GM18520 (cell line): Measurements from ENCODE around the gene CORIN.

Experiments used
- ATAC-seq: cut with Tn5 transposase; IDR thresholded peaks from one replicate; pipeline ENCODE4 v1.9.1; 2021; ENCODE audit not compliant: unreplicated experiment

Gene CORIN

DNA sequence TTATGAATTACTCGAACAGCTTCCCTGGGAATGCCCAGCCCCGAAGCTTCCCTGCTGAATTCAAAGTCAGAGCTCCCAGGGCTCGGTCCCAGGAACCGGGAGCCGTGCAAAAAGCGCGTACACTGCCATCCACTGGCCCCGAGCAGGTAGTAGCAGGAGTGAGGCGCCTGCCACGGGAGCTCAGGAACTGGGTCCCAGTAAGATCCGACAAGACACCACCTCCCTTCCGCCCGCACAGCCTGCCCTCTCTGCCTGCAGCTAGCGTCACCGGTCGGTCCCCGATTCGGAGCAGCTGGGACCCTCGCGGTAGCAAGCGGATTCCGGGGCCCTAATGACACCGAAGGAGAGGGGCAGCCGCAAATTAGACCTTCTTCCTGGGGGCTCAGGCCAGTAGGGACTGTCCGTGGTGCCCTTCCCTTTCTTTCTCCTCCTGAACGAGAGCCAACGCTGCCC, 1.2 kb downstream of the CORIN start:
- peak; percentile 43 for ATAC-seq

DNA sequence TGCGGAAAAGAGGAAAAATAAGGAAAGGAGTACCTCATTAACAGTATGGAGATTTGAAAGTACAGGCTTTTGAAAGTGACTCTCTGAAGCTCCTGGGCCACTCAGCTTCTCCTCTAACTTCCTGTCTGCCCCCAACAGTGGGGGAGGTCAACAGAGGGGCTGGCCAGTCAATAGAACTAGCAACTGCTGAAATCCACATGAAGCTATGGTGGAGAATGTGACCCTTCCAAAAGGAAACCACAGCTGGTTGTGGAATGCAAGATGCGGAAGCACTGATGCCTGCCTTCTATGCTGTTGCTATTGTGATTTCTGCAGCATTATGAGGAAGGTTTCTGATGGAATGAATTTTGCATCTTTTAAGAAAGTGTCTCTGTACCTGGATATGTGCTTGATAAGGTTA, 2.4 kb downstream of the CORIN start:
- no peak for ATAC-seq

DNA sequence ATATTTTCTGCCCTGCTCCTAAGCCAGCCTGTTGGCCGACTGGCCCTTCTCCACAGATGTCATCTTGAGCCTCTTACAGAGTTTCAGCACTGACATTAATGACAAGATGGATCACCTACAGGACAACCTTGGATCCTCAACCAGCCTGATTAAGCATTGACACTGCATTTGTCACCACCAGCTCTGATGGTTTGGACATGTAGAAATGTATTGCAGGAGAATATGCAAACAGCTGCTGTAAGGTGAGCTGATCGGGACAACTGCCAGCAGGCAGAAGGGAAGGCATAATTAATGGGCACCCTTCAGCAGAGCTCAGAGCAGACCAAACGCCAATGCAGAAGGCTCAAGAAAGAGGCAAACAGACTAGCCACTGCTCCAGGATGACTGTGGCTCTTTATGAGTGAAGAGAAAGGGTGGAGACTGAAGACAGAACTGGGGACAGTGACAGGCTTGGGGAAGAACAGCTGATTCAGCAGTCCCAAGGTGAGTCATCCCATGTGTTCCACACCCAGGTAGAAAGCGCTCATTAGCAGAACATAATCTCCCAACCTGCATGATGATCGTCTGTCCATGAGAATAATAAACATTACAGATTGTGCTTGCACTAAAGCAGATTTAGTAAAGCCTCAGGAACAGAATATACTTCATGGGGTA, 6.7 kb downstream of the CORIN start:
- ATAC-seq: no peak

DNA sequence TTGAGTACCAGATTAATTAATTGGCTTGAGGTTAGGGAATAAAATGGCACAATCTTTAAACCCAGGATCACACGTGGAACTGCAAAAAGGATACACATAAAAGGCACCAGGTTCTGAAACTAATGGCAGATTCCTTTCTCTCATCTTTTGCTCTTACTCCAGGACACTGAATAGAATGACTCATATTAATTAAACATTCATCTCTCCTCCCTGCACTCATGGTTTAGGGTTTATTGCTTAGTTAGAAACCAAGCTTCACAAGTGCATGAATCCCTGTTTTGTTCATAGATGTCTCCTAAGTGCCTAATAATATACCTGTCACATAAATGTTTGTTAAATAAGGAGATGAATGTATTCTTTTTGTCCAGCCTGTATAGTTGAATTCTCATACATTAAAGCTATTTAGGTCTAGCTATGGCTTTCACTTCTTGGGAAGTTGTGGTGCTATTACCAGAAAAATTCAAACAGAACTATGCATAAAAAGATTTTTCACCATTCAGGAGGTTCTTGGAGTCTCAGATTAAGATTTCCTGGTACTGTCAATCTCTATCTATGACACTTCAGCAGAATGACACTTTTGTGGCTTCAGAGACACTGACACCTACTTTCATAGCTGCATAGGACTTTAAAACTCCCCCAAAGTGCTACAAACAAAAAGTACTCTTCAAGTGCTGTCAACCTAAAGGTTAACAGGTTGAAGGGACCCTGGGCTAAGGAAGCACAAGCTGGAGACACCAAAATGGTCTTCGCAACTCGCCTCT, 7.4 kb downstream of the CORIN start:
- ATAC-seq: no peak

DNA sequence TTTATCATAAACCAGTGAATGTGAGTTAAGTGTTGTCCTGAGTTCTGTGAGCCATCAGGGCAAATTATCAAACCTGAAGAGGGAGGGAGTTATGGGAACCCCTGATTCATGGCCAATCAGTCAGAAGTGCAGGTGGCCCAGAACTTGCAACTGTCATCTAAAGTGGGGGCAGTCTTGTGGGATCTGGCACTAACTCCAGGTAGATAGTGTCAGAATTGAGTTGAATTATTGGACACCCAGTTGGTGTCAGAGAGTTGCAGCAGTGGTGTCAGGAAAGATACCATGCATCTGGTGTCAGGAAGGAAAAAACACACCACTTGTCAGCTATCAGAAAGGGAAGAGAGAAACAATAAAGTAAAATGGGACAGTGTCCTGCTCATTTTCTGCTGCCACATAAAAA, 8.4 kb downstream of the CORIN start:
- no peak for ATAC-seq

DNA sequence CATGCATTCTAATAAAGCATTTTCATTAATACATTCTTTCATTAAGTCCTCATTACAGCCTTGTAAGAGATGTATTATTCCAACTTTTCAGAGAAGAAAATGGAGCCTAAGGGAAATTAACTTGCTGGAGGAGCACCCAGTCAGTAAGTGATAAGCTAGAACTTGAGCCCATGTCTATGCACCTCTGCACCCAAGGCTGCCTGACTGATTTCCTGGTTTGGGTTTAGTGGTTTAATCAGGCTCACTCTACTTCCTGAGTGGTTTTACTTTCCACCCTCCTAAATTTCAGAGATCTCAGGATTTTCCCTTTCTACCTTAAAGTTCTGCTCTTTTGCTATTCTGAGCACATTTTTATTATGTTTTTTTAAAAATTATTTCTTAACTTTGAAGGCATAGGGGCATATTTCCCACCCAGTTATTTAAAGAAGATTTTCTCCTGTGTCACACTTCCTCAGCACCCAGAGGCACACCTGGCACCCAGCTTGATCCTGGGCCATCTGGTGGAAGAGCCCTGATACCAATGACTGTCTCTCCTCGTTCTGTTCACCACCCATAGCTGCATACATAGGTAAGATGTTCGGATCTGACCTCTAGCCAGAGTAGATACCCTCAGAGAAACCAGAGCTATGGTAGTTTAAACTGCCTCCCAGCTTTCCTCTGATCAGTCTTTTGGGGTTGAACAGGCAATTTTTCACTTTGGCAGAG, 10.4 kb downstream of the CORIN start:
- ATAC-seq: no peak

DNA sequence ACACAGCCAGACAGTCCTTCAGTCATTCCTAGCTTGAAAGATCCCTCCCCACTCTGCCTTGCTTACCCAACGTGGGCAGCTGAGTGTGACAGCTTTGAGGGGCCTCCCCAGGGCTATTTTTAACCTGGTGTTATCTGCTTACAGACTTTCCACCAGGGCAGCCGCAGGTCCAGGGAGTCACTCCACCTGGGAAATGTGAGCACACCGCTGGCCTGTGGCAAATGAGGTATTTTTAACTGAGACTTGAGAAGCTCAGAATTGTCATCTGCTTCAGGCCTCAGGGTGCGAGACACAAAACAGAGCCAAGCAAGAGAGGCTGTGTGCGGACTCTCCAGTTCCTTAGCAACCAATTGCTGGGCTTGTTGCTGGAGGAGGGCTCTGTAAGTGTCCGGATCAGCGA, 13.0 kb downstream of the CORIN start:
- no peak for ATAC-seq

DNA sequence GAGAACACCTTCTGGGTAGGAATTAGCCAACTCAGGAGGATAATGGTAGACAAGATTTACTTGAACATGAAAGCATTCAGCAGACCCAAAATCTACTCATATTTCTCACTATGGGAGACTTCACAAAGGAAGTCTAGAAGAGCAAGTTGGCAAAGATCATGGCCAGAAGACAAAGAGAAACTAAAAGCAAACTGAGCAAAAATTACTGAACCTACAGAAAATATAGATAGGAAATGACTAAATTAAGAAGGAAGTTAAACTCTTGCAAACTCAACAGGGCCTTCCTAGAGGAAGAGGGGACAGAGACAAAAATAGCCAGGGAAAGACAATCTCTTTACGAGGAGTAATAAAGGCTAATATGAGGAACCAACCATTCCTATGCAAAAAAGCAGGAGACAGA, 18.7 kb downstream of the CORIN start:
- ATAC-seq: no peak

DNA sequence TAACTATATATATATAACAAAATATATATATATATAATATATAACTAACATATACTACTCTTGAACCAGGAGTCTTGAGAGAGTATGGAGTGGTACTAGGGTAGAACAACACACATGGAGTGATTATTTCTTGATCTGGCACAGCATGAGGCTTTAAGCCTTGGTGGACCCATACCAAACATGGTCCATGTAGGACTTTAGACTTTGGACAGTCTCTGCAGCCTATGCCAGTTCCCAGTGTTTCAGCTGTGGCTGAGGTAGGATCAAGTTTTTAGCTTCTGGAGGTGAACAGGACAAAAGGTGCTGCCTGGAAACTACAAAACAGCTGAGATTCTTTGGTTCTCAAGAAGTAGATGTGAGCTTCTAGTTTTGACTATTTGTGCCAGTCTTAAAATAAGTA, 20.6 kb downstream of the CORIN start:
- ATAC-seq: no peak

DNA sequence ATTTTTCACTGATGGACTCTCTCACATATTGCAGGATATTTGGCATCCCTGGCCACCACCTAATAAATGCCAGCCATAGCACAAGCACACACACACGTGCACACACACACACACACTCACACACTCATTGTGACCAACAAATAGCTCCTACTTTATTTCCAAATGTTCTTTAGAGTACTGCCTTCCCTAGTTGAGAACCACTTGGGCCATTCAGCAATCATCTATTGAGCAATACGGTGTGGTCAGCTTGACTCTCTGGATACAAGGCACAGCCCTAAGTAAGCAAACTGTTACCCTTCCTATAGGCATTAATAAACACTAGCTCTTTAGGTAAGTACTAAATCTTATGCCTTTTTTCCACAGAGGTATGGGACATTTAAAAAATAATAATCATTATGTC, 21.1 kb downstream of the CORIN start:
- ATAC-seq: no peak

DNA sequence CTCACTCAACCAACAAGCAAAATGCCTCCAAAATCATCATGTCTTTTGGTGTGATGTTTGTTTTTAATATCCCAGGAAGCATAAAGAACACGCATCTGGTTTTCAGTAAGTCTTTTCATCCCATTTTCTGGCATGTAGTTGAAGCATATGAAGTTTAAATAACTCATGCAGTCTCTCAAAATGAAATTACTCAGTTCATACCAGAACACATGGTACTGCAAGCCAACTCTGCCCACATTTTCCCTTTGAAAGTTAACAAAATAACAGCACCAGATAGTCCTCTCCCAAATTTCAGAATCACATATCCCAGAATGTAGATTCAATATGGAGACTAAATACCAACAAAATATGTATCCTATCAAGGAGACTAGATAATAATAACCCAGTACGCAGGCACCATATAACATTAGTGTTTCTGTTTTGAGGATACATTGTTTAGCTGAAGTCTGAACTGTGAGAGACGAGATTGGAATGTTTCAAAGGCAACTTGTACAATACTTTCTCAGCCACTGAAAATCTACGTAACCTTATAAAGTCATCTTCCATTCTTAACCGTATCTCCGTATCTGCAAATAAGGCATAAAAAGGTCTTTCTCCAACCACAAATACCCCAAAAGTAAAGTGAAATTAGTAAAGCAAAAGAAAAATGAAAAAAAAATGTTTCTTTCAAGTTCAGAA, 23.1 kb downstream of the CORIN start:
- ATAC-seq: no peak

DNA sequence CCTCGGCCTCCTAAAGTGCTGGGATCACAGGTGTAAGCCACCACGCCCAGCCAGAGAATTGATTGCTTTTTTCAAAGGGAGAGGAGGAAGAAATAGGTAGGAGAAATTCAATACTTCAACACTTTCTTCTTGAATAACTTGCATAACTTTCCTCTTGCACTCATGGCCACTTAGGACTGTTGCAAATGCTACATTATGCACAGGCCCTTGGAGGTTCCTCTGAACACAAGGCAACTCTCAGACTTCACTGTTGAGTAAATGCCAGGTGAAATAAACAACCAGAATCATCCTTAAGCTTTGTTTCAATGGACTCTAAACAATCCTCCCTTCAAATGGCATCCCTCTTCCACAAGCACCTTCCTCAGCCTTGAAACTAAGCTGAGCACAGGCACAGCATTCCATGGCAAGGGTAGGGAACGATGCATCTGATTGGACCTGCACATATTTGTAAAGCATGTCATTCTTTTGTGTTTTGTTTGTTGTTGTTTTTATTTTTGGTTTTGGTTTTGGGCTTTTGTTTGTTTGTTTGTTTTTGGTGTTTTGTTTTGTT, 28.1 kb downstream of the CORIN start:
- no peak for ATAC-seq

DNA sequence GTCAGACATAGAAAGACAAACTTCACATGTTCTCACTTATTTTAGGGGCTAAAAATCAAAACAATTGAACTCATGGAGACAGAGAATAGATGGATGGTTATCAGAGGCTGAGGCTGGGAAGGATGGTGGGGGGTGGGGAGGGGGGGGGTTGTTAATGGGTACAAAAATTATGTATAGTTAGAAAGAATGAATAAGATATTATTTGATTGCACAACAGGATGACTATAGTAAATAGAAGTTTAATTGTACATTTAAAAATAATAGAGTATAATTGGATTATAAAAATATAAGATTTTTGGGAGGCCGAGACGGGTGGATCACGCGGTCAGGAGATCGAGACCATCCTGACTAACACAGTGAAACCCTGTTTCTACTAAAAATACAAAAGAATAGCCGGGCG, 33.3 kb downstream of the CORIN start:
- no peak for ATAC-seq

DNA sequence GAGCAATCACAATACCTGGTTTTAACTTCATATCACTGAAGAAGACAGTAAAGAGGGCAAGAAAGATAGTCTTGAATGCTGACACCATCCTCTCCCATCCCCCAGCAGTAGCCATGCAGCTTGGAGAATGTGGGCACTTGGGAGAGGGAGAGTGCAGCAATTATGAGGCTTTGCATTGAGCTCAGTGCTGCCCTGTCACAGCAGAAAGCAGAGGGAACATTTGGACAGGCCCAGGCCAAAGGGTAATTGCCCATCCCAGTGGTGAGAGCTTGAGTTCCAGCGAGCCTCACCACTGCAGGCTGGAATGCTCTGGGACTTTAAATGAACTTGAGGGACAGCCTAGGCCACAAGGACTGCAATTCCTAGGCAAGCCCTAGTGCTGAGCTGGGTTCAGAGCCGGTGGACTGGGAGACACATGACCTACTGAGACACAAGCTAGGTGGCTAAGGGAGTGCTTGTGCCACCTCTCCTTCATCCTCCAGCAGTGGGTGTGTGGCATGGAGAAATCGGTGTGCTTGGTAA, 36.3 kb downstream of the CORIN start:
- ATAC-seq: no peak

DNA sequence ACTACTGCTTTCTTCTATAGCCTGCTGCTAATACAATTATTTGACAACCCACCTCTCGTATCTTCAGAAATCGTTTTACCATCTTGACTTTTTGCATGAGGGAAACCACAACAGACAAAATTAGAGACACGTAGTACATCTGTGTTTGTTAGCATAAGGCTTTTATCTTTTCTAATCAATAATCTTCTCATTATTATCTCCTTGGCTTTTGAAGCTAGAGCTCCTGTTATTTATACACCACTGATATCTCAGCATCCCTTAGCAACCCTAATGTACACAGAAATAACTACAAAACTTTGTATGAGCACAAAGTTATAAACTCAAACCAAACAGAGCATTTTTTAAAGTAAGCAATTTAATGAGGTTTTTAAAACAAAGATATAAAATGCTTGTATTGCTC, 39.7 kb downstream of the CORIN start:
- no peak for ATAC-seq

DNA sequence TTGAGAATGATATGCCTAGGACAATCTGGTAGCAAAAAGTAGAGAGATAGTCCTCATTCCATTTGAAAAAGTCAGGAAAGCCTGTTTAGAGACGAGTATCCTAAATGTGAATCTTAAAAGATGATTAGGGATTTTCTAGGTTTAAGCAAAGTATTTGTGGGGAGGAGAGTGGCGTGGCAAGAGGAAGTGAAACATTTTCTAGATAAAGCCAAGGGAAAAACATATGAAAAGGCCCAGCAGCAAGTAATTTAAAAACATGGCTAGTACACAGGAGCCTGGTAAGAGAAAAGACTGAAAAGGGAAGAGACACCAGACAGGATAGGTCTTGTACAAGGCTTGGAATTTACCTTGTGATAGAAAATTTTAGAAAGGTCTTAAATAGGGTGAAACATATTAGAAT, 45.9 kb downstream of the CORIN start:
- no peak for ATAC-seq

DNA sequence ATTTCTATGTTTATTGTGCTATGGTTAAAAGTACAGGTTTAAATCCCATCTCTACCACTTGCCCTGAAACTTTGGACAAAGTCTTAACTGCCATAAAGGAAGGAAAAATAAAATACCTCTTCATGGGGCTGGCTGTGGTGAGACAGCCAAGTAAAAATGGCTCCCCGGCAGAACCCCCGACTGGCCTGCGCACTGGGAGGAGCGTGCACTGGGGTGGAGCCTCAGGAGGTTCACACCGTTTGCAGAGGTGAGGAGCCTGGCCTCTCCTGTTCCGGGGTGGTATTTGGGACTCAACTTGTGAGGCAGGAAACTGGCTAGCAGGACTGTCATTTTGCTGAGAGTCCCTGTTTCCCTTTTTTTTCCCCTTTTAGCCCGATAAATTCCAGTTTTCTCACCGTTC, 47.8 kb downstream of the CORIN start:
- ATAC-seq: no peak

DNA sequence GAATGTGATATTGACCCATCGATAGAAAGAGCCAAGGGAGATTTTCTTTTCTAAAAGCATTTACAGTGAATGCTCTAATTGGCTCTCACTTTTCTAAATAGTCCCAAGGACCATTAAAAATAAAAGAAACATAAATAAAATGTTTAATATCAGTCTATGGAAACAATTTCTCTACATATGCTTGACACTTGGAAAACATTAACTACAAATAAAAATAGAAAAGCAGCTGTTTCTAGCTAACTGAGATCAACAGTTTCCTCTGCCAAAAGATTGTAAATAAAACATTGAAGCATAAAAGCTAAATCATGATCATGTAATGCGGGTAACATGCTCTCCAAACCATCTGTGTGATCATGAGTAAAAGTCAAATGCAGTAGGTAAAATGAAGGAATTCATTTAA, 49.7 kb downstream of the CORIN start:
- ATAC-seq: no peak

DNA sequence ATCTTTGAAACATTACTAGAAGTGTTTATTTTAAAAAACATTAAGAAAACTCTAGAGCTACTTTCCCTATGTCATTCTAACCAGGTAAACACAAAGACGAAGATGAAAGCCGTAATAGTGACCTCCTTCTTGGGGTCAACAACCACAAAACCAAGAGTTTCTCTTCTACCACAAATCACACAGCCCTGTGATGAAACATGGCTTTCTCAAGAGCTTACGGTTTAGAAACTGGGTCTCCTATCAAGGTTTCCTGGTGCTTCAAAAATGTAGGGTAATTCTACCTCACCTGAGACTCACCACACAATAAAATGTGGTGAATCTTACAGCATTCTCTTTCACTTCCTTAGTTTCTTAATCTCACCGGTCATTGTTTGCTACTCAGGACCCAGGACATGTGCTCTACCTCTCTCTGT, 50.9 kb downstream of the CORIN start:
- peak; percentile 59 for ATAC-seq

DNA sequence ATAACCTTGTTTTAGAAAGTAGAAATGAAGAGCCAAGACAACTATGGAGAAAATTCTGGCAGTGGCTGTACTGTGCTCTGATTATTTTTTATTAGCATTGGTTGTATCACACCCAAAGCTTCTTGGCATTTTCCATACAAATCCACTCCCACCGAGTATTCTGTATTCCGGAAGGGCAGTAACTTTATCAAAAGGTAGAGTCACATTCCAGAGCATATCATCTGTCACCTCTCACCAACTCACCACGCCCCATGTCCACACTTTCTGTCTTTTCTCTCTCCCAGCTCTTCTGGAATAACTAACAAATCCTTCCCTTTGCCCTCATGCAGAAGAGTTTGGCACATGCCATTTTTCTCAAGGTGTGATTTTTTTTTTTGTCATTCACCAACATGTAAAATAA, 52.7 kb downstream of the CORIN start:
- no peak for ATAC-seq

DNA sequence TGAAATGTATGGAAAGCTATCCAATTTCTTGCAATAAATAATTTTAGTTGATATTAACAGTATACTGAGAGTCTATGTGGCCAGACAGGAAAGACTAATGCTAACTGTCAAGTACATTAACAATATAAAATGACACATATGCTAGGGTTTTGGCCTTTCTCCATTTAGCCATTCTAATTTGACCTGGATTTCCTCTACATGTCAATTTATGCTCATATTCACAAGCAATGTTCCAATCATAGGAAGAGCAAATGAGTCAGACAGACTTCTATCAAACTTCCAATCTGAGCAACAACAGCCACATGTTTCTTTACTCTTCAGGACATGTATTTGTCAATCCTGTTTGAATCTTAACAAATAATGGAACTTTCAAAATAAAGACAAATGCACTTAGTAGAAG, 53.6 kb downstream of the CORIN start:
- ATAC-seq: no peak
